GM18951 (cell line): Measurements from ENCODE around the gene GSTP1.
"Not testable (repeated sequence)": the region's sequence is repeated elsewhere in the genome, so short reads cannot be mapped to it uniquely, and the experiment has no call there.

Source experiments
- POLR2A ChIP-seq: IDR thresholded peaks from 4 replicates; pipeline ENCODE4 v1.6.1; 2011; ENCODE audit warnings: mild to moderate bottlenecking; ENCODE audit not compliant: insufficient read length, insufficient read depth; ENCODE audit errors: extremely low read depth
- in situ Hi-C: fragments of 300-500 bp; cut with MboI; formaldehyde crosslinking; loops from one replicate; pipeline ENCODE4 v1.12.0; 2022; ENCODE audit warnings: low sequenced_read_pairs, mixed read lengths, inconsistent platforms; ENCODE audit not compliant: unreplicated experiment

The GSTP1 gene

DNA sequence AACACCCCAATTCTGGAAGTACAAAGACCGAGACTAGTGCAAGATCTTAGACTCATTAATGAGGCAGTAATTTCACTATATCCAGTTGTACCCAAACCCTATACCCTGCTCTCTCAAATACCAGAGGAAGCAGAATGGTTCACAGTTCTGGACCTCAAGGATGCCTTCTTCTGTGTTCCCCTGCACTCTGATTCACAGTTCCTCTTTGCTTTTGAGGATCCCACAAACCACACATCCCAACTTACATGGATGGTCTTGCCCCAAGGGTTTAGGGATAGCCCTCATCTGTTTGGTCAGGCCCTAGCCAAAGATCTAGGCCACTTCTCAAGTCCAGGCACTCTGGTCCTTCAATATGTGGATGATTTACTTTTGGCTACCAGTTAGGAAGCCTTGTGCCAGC is 40.2 kb downstream of the GSTP1 start:
- in situ Hi-C loops, result not testable (repeated sequence)

DNA sequence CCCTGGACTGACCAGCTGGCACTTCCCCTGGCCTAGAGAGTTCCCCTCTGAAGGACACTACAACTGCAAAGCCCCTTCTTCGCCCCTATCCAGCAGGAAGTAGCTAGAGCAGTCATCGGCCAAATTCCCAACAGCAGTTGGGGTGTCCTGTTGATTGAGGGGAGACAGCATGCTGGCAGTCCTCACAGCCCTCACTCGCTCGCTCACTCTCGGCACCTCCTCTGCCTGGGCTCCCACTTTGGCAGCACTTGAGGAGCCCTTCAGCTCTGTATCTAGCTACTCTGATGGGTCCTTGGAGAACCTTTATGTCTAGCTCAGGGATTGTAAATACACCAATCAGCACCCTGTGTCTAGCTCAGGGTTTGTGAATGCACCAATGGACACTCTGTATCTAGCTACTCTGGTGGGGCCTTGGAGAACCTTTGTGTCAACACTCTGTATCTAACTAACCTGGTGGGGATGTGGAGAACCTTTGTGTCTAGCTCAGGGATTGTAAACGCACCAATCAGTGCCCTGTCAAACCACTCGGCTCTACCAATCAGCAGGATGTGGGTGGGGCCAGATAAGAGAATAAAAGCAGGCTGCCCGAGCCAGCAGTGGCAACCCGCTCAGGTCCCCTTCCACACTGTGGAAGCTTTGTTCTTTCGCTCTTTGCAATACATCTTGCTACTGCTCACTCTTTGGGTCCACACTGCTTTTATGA is 42.7 kb downstream of the GSTP1 start:
- in situ Hi-C loops, result not testable (repeated sequence)

DNA sequence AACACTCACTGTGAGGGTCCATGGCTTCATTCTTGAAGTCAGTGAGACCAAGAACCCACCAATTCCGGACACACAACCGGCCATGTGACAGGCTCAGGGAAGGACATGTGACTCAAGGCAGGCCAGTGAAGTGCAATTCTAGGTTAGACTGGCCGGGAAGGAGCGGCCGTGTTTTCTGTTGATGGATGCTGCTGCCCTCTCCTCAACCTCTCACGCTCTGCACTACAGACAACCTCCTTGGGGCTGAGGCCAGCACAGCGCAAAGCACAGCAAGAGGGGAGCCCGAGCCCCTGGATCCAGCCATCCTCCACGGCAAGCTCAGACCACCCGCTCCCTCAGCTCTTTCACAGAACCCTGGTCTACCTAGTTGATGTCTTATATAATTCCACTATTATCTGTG is 43.4 kb downstream of the GSTP1 start:
- in situ Hi-C loops, result no loop called here
- no peak for TF ChIP-seq POLR2A

DNA sequence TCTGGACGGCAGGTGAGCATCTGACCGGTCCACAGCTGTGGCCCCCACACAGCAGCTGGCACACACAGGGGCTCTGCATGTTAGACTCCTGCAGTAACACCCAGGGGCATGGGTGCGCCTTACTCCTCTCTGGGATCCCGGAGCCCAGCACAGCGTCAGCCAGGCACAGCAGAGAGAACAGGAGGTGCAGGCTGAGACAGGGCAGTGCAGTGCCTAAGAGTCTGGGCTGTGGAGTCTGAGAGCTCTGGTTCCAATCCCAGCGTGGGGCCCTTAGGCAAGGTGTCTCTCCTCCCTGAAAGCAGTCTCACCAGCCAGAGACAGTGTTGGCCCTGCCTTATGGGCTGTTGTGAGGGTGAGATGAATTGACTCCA is 43.8 kb downstream of the GSTP1 start:
- in situ Hi-C loops, result no loop called here
- no peak for TF ChIP-seq POLR2A

DNA sequence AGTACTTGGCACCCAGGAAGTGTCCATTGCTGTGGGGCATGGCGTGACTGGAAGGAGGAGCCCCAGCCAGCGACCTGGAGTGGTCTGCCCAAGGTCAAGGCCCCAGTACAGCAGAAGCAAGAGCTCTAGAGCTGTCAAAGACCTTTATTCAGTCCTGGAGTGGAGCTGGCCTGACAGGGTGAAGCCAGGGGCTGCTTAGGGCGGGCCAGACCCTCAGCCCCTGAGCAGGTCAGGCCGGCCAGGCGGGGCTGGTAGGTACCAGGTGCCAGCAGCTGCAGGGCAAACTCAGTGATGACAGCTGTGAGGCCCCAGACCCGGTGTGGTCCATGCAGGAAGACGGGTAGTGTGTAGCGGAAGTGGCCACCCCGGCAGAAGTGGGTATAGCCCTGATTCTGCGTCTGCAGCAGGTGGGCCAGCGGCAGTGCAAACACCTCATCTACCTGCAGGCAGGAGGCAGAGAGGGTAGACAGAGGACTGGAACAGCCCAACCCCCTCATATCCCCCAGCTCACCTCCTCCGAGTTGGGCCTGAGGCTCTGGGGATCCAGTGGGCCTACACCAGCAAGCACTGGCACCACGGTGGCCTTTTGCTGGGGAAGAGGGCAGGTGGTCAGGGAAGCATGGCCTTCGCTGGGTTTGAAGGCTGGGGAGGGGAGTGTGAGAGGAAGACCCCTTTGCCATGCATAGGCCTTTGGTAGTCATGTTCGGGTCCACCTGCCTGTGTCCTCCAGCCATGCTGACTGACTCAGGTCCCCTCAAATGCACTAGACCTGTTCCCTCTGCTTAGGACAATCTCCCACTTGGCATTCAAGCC is 44.4 kb downstream of the GSTP1 start:
- in situ Hi-C loops, result no loop called here
- no peak for TF ChIP-seq POLR2A

DNA sequence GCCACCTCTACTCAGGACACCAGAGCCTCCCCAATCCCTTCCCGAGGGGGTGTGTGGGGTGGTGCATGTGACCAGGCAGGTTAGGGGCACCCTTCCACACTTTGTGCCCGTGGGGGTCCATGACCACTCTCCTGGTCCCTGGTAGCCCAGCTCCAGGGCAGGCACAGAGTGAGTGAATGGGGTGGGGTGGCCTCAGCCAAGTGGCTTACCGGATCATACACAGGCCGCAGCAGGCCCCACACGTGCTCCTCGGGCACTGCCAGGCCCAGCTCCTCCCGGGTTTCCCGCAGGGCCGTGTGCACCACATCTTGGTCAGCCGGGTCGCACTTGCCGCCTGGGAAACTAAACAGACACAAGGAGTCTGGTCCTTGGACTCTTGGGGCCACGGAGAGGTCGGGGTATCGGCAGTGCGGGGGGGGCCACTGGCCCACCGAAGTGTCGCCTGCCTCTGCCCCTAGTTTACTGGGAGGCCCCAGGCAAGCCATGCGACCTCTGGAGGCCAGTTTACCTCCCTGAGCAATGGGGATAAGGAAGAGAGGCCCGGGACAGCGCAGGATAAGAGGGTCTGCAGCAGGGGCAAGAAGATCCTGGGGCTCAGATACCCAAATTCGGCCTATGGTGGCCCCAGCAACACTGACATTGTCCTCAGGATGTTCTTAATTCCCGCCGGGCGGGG is 45.2 kb downstream of the GSTP1 start:
- in situ Hi-C loops, result no loop called here

DNA sequence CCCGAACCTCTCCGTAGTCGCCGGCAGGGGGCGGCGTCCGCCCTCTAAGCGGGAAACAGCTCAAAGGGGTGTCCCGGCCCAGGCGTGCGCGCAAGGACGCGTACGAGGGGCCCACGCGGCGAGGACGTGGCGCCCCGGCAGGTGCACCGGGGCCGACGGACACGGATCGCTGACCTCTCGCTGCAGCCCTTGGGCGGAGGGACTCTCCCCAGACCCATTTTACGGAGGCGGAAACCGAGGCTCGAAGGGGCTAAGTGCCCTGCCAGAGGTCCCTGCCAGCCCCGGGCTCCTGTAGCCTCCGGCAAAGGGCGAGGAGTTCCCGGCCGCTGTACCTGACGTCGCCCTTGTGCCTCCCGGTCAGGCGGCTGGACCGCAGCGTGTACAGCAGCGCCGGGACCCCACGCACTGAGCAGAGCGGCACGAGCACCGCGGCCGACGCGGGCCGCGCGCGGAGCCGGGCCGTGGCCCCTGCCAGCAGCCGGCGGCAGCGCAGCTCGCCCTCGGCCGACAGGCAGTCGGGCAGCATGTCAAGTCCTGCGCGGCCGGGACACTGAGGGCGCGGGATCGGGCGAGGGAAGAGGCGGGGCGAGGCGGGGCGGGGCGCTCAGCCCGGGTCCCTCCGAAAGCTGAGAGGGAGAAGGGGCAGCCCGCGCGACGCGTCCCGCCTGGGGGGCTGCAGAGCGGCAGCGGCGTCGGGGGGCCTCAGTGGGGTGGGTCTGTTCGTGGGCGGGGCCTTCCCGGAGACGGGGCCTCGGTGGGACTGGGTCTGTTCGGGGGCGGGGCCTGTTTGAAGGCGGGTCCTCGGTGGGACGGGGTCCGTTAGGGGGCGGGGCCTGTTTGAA is 46.0 kb downstream of the GSTP1 start, which contains the start of gene NUDT8:
NUDT8 (minus strand) TSS at position 552 of the 842 bp plus-strand sequence; CDS start at position 526, 26 bp downstream.
- in situ Hi-C loops, result no loop called here
- peak; percentile 66 for TF ChIP-seq POLR2A

More for the DNA sequence above, 45.2 kb downstream of the GSTP1 start:
- no peak for TF ChIP-seq POLR2A

DNA sequence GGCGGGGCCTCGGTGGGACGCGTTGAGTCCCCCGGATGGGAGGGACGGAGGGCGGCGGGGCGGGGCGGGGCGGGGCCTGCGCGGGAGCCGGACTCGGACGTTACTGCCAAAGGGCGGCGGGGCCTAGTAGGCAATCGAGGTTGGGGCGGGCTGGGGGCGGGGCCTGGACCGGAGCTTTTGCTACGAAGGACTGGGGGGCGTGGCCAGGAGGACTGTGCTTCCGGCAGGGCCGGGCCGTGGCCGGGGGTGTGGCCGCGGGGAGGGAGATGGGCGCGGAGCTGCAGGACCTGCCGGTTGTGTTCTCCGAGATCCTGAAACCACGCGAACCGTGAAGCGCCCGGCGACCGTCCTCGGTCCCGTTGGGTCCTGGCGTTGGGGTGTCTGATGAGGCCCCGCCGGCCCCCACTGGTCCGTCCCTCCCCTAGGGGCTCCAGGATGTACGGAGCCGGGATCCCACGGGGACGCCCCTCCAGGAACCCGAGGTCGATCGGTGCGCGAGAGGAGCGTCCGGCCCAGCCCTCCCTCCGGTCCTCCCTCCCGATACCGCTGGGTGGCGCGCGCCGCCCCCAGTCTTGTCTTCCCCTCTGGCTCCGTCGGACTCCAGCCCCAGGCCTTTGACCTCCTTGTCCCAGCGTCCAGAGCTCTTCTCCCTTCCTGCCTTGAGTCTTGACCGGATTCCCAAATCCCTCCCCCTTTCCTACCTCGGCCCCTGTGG is 46.8 kb downstream of the GSTP1 start:
- TF ChIP-seq POLR2A, result peak; percentile 75
- in situ Hi-C loops, result no loop called here

DNA sequence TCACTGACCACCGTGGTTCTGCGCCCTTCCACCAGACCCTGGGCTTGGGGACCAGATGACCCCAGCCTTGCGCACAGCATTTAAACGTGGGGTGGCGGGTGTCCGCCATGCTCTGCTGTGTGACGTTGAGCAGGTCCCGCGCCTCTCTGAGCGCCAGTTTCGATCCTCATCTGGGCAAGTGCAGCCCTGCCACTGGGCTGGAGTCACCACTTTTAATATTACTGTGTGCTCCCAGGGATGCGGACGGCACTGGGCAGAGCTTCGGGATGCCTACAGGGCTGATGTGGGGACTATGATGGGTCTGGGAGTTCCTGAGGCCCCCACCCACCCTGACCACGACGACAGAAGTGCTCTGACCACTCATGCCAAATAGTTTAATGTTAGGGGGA is 47.3 kb downstream of the GSTP1 start:
- in situ Hi-C loops, result no loop called here
- TF ChIP-seq POLR2A, result no peak

DNA sequence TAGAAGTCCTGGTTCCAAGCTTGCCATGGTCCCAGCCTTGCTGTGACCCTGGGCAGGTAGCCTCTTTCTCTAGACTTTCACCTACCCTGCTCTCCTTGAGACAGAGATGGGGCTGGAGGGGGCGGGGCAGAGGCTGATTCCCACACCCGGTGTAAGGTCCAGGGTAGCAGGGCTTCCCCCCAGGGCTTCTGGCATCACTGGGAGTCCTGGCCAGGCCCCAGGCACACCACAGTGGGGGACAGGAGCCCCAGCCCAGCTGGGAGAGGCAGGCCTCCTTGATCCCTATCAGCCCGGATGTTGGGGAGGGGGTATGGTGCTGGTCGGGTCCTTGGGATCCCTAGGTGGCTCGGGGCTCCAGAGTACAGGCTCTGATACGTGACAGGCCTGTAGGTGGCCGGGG is 47.8 kb downstream of the GSTP1 start:
- in situ Hi-C loops, result no loop called here
- TF ChIP-seq POLR2A, result no peak

DNA sequence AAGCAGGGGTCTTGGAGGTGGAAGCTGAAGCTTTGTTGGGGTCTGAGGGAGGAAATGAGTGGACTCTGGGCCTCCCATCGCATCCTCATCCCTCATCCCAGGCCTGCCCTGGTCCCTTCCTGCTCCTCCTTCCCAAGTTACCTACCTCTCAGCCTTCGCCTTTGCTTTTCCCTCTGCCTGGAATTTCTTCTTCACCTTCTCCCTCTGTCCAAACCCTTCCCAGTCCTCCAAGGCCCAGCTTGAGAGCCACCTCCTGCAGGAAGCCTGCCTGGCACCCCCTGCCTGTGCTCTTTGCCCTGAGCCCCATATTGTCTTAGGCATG is 48.2 kb downstream of the GSTP1 start:
- in situ Hi-C loops, result no loop called here
- no peak for TF ChIP-seq POLR2A

DNA sequence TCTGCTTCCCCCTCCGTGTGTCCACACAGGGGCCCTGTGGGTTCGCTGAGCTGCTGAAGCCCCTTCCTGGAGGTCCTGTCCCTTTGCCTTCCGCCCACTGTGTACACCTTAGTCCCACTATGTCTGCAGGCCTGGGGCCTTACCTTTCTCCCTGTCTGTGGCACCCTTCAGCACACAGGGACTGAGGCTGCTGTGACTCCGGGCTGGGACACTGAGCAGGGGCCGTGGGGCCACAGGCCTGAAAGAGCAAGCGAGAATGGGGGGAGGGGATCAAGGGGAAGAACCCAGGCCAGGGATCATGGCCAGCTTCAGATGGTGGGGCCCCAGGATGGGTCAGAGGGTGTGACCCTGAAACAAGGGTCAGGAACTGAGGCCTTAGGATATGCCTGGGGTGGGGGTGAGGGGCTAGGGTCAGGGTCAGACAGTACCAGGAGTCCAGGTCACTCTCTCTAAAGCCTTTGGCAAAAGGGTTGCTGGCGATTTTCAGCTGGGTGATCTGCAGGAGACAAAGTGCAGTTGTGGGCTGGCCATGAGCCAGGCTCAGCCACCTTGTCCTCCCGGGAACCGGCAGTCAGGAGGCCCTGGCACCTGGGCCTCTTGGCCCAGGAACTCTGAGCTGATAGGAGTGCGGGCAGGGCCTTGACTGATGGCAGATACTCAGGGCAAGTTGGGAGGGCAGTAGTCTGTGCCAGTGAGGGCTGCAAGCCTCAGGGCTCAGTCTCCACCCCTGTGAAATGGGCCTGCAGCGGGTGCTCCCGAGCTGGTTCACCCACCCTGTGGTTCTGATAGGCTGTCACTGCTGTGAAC is 48.8 kb downstream of the GSTP1 start:
- in situ Hi-C loops, result no loop called here
- no peak for TF ChIP-seq POLR2A
